ENCODE measurements around the gene TUBA3D.
A peak's percentile ranks its signal among the peaks of the same experiment; 100 is the strongest.
"Not testable (repeated sequence)": the region's sequence is repeated elsewhere in the genome, so short reads cannot be mapped to it uniquely, and the experiment has no call there.

The TUBA3D gene

GRCh38 chr2:131514408-131515166 is 38.7 kb downstream of the TUBA3D start:
- DNase-seq: not testable (repeated sequence)

- not testable (repeated sequence) for DNase-seq
Observed at GRCh38 chr2:131515235-131515634, 39.3 kb downstream of the TUBA3D start.

DNA sequence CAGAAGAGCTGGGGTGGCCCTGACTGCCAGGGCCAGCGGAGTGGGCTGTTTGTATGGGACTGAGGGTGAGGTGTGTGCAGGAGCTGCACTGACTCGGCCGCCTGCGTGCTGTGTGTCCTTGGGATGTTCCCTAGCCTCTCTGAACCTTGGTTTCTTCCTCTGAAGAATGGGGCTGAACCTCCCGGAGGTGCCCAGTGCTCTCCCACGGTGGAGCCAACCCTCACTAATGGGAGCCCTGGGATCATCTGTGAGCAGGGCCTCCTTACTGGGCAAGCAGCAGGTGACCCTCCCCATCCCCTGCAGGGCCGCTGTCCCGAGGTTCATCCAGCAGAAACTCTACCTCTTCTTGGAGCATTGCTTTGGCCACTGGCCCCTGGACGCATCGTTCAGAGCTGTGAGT is 40.1 kb downstream of the TUBA3D start:
- DNase-seq: no peak

- not testable (repeated sequence) for DNase-seq
Observed at GRCh38 chr2:131516621-131517020, 40.7 kb downstream of the TUBA3D start.

- no peak for DNase-seq
Observed at GRCh38 chr2:131517106-131517831, 41.4 kb downstream of the TUBA3D start.

GRCh38 chr2:131517856-131518255 is 41.9 kb downstream of the TUBA3D start:
- not testable (repeated sequence) for DNase-seq

- not testable (repeated sequence) for DNase-seq
Observed at GRCh38 chr2:131518531-131518930, 42.6 kb downstream of the TUBA3D start.

- DNase-seq: no peak
Observed at GRCh38 chr2:131519466-131519865, 43.5 kb downstream of the TUBA3D start.

DNA sequence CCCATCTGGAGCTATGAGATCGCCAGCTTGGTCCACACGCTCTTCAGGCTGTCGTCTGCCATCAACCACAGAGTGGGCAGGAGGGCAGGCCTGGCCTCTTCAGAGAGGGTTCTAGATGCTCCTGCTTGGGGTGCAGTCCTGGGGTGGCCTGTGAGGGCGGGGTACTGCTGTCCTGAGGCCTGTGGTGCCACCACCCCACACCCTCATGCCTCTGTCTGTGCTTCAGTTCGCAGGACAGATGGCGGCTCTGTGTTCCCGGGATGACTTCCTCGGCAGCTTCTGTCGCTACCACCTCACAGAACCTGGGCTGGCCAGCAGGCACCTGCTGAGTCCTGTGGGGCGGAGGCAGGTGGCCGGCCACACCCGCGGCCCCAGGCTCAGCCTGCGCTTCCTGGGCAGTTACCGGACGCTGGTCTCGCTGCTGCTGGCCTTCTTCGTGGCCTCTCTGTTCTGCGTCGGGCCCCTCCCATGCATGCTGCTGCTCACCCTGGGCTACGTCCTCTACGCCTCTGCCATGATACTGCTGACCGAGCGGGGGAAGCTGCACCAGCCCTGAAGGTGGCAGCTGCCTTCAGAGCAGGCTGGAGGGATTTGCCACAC is 44.1 kb downstream of the TUBA3D start:
- not testable (repeated sequence) for DNase-seq

DNA sequence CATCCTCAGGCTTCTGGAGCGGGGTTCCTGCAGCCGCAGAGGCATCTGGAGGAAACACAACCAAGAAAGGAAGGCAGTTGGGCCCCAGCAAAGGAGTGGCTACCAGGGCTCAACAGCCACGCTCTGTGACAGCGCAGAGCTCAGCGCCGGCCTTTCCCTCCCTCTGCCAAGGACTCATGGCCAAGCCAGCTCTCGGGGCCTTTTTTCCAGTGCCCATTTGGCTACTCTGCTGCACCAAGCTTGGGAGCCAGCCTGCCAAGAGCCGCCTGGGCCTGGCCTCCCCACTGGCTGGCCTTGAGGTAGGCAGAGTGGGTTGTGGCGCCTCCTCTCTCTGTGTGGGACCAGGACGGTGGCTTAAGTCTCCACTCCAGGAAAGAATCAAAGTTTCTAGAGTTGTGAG is 44.6 kb downstream of the TUBA3D start:
- DNase-seq: no peak

DNA sequence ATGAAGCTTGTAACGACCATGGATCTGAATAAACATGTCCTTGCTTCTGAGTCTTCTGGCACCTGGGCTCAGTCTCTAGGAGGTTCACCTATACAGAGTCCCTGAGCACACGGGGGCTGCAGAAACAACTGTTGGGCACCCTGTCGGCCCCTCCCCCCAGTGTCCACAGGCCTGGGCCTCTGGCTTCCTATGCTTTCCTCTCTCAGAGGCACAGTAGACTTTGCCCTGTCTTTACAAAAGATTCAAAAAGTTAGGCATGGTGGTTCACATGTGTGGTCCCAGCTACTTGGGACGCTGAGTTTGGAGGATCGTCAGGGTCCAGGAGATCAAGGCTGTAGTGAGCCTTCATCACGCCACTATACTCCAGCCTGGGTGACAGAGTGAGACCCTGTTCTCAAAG is 45.6 kb downstream of the TUBA3D start:
- DNase-seq: not testable (repeated sequence)

DNA sequence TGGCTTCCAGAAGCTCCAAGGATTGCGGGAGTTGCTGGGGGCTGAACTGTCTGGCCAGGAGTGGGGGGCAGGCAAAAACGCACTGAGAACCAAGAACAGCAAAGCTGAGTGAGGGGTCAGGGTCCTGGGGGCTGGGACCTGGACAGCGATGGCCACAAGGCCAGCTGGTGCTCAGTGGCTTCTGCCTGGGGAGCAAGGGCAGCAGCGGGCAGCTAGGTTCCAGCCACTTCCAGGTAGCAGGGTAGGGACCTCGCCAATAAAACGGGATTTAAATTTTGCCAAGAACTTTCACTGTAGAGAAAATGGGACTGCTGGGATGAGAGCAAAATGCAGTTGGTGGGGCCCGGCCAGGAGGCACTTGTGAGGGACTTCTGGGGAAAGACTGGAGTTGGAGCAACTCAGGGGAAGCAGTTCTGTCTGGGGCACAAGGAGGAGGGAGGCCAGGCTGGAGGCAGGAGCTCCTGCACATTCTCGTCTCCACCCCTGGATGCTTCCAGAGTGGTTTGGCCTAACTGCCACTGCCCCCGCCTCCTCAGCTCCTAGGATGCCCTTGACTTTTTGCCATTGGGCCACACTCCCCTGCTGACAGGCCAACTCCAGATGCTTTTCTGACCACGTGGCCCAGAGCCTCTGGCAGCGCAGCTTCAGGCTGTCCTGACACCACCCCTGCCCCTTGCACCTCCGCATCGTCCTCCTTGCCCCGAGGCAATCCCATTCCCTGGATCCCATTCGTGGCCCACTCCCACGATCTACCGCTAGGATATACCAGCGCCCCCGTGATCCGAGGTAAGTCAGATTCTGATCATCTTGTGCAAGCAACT is 46.3 kb downstream of the TUBA3D start:
- no peak for DNase-seq

DNA sequence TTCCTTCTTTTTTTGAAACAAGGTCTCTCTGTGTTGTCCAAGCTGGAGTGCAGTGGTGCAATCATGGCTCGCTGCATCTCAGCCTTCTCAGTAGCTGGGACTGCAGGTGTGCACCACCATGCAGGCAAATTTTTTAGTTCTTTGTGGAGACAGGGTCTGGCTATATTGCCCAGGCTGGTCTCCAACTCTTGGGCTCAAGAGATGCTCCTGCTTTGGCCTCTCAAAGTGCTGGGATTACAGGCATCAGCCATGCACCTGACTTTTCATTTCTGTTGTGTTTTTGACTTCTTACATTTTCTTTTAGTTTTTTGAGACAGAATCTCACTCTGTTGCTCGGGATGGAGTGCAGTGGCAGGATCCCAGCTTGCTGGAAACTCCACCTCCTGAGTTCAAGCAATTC is 49.3 kb downstream of the TUBA3D start:
- DNase-seq: not testable (repeated sequence)

GRCh38 chr2:131527131-131528001 is 51.4 kb downstream of the TUBA3D start, which contains the start of gene CCDC74A:
Gene CCDC74A (plus strand): TSS chr2:131527888. CDS start chr2:131527971, 83 bp downstream.
- DNase-seq: peak; percentile 59 to 83 (median 68)

DNA sequence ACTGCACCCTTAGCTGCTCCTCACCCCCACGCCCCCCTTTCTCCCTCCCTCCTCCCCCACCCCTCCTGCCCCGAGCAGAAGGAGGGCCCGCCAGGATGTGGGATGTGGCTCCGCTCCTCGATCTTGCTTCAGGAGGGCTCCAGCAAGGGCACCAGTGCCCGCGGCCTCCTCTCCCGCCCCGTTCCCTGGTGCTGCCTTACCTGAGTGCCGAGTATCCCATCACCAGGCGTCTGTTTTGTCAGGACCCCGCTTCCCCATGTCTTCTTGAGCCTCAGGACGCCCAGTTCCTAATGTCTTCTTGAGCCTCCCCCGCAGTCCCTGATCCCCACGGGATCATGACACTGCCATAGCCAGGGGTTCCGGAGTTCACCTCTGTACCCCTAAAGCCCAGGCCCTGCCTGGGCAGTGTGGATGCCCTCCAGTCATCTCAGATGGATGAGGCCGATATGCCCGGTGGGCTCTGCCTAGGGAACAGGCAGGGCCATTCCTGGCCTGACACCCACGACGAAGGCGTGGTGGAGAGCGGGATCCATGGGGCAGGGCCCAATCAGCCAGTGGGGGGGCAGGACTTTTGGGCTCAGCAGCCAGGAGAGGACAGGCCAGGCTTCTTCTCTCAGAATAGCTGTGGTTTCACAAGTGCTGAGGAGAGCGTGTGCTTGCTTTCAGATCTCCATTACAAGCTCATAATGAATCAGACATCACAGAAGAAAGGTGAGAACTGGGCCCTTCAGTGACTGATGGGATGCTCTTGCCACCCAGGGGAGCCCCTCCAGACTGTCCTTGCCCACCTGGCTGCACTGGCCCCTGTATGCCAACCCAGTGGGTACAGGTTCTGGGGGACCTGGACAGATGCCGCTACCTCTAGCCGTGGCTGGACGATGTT is 53.3 kb downstream of the TUBA3D start:
- DNase-seq: not testable (repeated sequence)

- not testable (repeated sequence) for DNase-seq
Observed at GRCh38 chr2:131529864-131530445, 54.0 kb downstream of the TUBA3D start.

DNA sequence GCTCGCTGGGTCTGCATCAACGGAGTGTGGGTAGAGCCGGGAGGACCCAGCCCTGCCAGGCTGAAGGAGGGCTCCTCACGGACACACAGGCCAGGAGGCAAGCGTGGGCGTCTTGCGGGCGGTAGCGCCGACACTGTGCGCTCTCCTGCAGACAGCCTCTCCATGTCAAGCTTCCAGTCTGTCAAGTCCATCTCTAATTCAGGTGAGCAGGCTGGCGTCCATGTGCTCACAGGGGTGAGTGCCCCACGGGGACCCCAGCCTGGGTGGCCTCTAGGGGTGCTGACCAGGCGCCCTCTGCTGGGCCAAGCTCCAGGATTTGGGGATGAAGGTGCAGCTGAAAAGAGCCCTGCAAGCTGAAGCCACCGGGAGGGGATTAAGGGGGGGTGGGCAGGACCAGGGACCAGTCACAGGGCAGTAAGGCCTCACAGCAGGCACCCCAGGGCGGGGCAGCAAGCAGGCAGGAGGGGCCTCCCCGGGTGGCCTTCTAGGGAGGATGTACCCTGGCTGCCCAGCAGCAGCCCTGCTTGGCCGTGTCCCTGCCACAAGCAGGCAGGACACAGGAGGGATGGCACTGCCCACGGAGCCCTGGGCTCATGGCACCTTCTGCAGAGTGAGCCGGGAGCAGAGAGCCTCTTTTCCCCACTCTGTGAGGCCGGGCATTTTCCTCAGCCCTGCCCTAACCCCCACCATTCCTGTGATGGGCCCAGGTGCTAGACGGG is 54.9 kb downstream of the TUBA3D start:
- DNase-seq: not testable (repeated sequence)

DNA sequence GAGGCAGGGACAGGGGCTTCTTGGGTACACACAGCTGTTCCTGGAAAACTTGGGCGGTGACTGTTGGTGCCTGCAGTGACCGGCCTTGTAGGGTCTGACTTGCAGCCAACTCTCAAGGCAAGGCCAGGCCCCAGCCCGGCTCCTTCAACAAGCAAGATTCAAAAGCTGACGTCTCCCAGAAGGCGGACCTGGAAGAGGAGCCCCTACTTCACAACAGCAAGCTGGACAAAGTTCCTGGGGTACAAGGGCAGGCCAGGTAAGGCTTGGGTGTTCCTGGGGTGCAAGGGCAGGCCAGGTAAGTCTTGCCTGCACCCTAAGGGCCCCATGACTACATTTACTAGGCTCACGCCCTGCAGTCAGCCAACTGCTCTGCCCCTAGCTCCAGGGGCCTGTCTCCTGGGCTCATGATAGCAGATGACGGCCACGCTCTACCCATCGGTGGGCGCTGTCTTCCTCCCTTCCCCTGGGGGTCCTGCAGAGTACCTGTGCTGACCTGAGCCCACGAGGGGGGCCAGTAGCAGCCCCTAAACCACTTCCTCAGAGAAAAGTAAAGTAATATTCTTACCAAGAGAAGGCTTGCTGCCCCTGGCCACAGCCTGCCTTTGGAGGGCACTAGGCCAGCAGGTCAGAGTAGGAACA is 55.7 kb downstream of the TUBA3D start:
- not testable (repeated sequence) for DNase-seq

All from suppressor macrophage (primary cell).